H9 (cell line): ENCODE results near the gene TEX22. TPM values are rescaled to one million over a fixed set of nuclear protein-coding genes. Genes with fewer than 3 reads are reported as not detected.

Experiments
- DNase-seq: peaks from one replicate; pipeline ENCODE4 v3.0.0-alpha.2; 2017
- H2AFZ ChIP-seq: one replicate; pipeline ENCODE4 v1.6.1; 2013; ENCODE audit warnings: mild to moderate bottlenecking, low read length, control low read depth, moderate library complexity
- H2AK5ac ChIP-seq: 2 replicates; pipeline ENCODE4 v1.6.1; 2013; ENCODE audit warnings: low read length, control low read depth, mixed read lengths; ENCODE audit not compliant: insufficient read length
- H2BK120ac ChIP-seq: one replicate; pipeline ENCODE4 v1.6.1; 2013; ENCODE audit warnings: low read depth, mild to moderate bottlenecking, low read length, control low read depth, inconsistent platforms; ENCODE audit not compliant: poor library complexity, severe bottlenecking
- H2BK12ac ChIP-seq: 2 replicates; pipeline ENCODE4 v1.6.1; 2013; ENCODE audit warnings: low read length, control low read depth, mixed read lengths, low read depth; ENCODE audit not compliant: insufficient read length
- H2BK15ac ChIP-seq: 2 replicates; pipeline ENCODE4 v1.6.1; 2013; ENCODE audit warnings: low read depth, low read length, control low read depth
- H2BK20ac ChIP-seq: one replicate; pipeline ENCODE4 v1.6.1; 2013; ENCODE audit warnings: low read depth, mild to moderate bottlenecking, low read length, control low read depth, inconsistent platforms; ENCODE audit not compliant: poor library complexity, severe bottlenecking
- H2BK5ac ChIP-seq: 2 replicates; pipeline ENCODE4 v1.6.1; 2013; ENCODE audit warnings: low read length, control low read depth, mixed read lengths; ENCODE audit not compliant: insufficient read length
- H3K14ac ChIP-seq: 2 replicates; pipeline ENCODE4 v1.6.1; 2013; ENCODE audit warnings: low read length, control low read depth; ENCODE audit not compliant: insufficient read depth
- H3K18ac ChIP-seq: 2 replicates; pipeline ENCODE4 v1.6.1; 2013; ENCODE audit warnings: low read depth, mild to moderate bottlenecking, mixed read lengths, low read length, control low read depth; ENCODE audit not compliant: insufficient read length
- H3K23ac ChIP-seq: 2 replicates; pipeline ENCODE4 v1.6.1; 2013; ENCODE audit warnings: low read length, control low read depth, mixed read lengths, low read depth; ENCODE audit not compliant: insufficient read length
- H3K23me2 ChIP-seq: 2 replicates; pipeline ENCODE4 v1.6.1; 2013; ENCODE audit warnings: low read depth, mild to moderate bottlenecking, mixed read lengths, low read length, control low read depth; ENCODE audit not compliant: insufficient read length, poor library complexity, severe bottlenecking
- H3K27ac ChIP-seq: 2 replicates; pipeline ENCODE4 v1.5.1; 2013; ENCODE audit warnings: low read length, control low read depth, mixed read lengths, low read depth; ENCODE audit not compliant: insufficient read length
- H3K27me3 ChIP-seq: 2 replicates; pipeline ENCODE4 v1.6.1; 2013; ENCODE audit warnings: low read length, control low read depth, inconsistent platforms; ENCODE audit not compliant: insufficient read depth
- H3K4ac ChIP-seq: 2 replicates; pipeline ENCODE4 v1.6.1; 2013; ENCODE audit warnings: low read depth, mild to moderate bottlenecking, control low read depth, inconsistent platforms, low read length, moderate library complexity
- H3K4me1 ChIP-seq: 2 replicates; pipeline ENCODE4 v1.6.1; 2013; ENCODE audit warnings: low read length, control low read depth, inconsistent platforms; ENCODE audit not compliant: insufficient read depth
- H3K4me2 ChIP-seq: 2 replicates; pipeline ENCODE4 v1.6.1; 2013; ENCODE audit warnings: low read length, control low read depth, mixed read lengths; ENCODE audit not compliant: insufficient read length, insufficient read depth
- H3K56ac ChIP-seq: 2 replicates; pipeline ENCODE4 v1.6.1; 2013; ENCODE audit warnings: low read depth, mild to moderate bottlenecking, mixed read lengths, low read length, control low read depth; ENCODE audit not compliant: insufficient read length
- H3K79me1 ChIP-seq: 2 replicates; pipeline ENCODE4 v1.6.1; 2013; ENCODE audit warnings: low read depth, mild to moderate bottlenecking, moderate library complexity, low read length, control low read depth, inconsistent platforms; ENCODE audit not compliant: insufficient read depth, poor library complexity, severe bottlenecking
- H3K79me2 ChIP-seq: 2 replicates; pipeline ENCODE4 v1.6.1; 2013; ENCODE audit warnings: low read length, control low read depth, inconsistent platforms; ENCODE audit not compliant: insufficient read depth
- H3K9ac ChIP-seq: 2 replicates; pipeline ENCODE4 v1.6.1; 2013; ENCODE audit warnings: low read length, control low read depth, mixed read lengths; ENCODE audit not compliant: insufficient read length; ENCODE audit errors: extremely low read depth
- H3K9me3 ChIP-seq: one replicate; pipeline ENCODE4 v1.6.1; 2013; ENCODE audit warnings: low read depth, low read length, inconsistent platforms; ENCODE audit not compliant: control insufficient read depth
- H3T11ph ChIP-seq: one replicate; pipeline ENCODE4 v1.6.1; 2013; ENCODE audit warnings: mild to moderate bottlenecking, low read length, control low read depth, inconsistent platforms
- H4K20me1 ChIP-seq: one replicate; pipeline ENCODE4 v1.6.1; 2013; ENCODE audit not compliant: control insufficient read depth, insufficient read length, insufficient read depth
- H4K5ac ChIP-seq: 2 replicates; pipeline ENCODE4 v1.6.1; 2013; ENCODE audit warnings: low read depth, mild to moderate bottlenecking, mixed read lengths, low read length, control low read depth; ENCODE audit not compliant: insufficient read length
- H4K8ac ChIP-seq: replicated peaks from 2 replicates; pipeline ENCODE4 v1.6.1; 2013; ENCODE audit warnings: low read length, control low read depth, mixed read lengths, low read depth; ENCODE audit not compliant: insufficient read length
- H4K91ac ChIP-seq: 2 replicates; pipeline ENCODE4 v1.6.1; 2013; ENCODE audit warnings: low read depth, mild to moderate bottlenecking, moderate library complexity, mixed read lengths, low read length, control low read depth; ENCODE audit not compliant: insufficient read length
- H3K27ac Mint-ChIP-seq, 3 experiments: 2 replicates in 2 of 3; 3 replicates in 1 of 3; pipeline ENCODE4 v1.8.0; 2020 to 2021; ENCODE audit warnings: mixed read lengths in 3 of 3, mild to moderate bottlenecking in 1 of 3, moderate library complexity in 1 of 3
- H3K27me3 Mint-ChIP-seq: 2 replicates; pipeline ENCODE4 v1.8.0; 2021; ENCODE audit warnings: low read depth, mild to moderate bottlenecking, moderate library complexity, mixed read lengths
- H3K36me3 Mint-ChIP-seq, 3 experiments: 2 replicates in 2 of 3; 3 replicates in 1 of 3; pipeline ENCODE4 v1.8.0; 2020 to 2021; ENCODE audit warnings: low read depth in 3 of 3, mixed read lengths in 3 of 3; ENCODE audit not compliant: insufficient read depth in 1 of 3
- H3K4me1 Mint-ChIP-seq, 2 experiments: 2 replicates each; pipeline ENCODE4 v1.8.0; 2020; ENCODE audit warnings: mixed read lengths in 2 of 2
- H3K4me3 Mint-ChIP-seq, 2 experiments: 2 replicates in 1 of 2; 3 replicates in 1 of 2; pipeline ENCODE4 v1.8.0; 2020 to 2021; ENCODE audit warnings: mild to moderate bottlenecking in 2 of 2, mixed read lengths in 2 of 2, moderate library complexity in 1 of 2
- H3K9me3 Mint-ChIP-seq, 2 experiments: 2 replicates in 1 of 2; 3 replicates in 1 of 2; pipeline ENCODE4 v1.8.0; 2020; ENCODE audit warnings: mild to moderate bottlenecking in 2 of 2, mixed read lengths in 2 of 2, moderate library complexity in 1 of 2
- CTCF ChIP-seq: fragments of 200-600 bp; sonication (generic); conservative IDR thresholded peaks from 3 replicates; pipeline ENCODE4 v1.8.0; 2021; ENCODE audit warnings: antibody characterized with exemption, mild to moderate bottlenecking
- WGBS: extraction: QIAGEN DNeasy Blood & Tissue Kit; methylation state at CpG from one replicate; pipeline ENCODE4 v1.1.7; 2013; ENCODE audit warnings: missing lambda C conversion rate, low lambda C conversion rate, mixed read lengths; ENCODE audit not compliant: insufficient read length; ENCODE audit errors: extremely low coverage; 5-methylcytosine and 5-hydroxymethylcytosine counted together
- total RNA-seq: library from RNA; stranded (reverse); gene quantifications from 2 replicates; pipeline ENCODE4 v1.2.1, GENCODE V29; 2021

TEX22 gene
- total RNA-seq, 1 experiment from 2014 or later = 0.83 TPM

DNA sequence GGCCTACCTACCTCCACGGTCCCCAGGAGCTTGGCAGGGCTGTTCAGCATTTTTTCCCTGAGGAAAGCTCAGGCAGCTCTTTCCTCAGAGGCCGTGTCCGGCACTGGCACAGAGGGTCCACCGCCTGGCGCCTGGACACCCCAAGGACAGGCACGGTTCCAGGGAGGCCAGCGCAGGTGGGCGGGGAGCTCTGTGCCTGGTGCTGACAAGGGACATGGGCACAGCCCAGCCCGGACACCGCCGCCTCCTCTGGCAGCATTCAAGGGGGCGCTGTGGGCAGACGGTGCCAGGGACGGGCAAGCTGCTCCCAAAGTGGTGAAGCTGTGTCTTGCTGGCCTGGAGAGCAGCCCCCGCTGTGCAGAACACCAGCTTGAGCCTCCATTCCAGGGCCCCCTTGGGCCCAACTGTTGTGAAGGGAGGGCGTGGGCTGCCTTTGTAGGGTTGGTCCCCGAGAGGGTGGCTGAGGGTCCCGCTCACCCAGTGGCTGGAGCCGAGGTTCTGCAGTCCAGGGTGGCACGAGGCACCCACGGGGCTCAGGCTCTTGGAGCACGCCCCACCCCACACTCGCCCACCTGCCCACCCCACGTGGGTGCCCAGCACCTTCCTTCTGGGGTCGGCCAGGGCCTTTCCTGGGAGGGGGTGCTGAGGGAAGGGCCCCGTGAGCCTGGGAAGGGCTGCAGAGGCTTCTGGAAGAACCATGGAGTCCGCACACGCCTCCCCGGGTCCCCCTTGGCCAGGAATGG is 29.3 kb upstream of the TEX22 start:
- Mint-ChIP-seq H3K4me1 (no peaks in the 10 kb centered on the region), H3K9me3 (peaks cover 8 to 9% of the 10 kb centered on the region in 2 experiments; a peak in 4 of 5 replicates), H3K4me3 (no peak overlapping the region), H3K27ac (no peak overlapping the region), H3K36me3 (peaks cover 9 to 33% (median 30%) of the 10 kb centered on the region in 3 experiments), H3K27me3 (peaks cover 3% of the 10 kb centered on the region)
- H4K8ac ChIP-seq = no peak overlapping the region
- no peak overlapping the region for H2AK5ac ChIP-seq
- H3K56ac ChIP-seq = no peak overlapping the region
- H4K91ac ChIP-seq = no peak overlapping the region
- H3K14ac ChIP-seq = no peak overlapping the region
- H2BK20ac ChIP-seq = no peak overlapping the region
- no peaks in the 10 kb centered on the region for H3K79me2 ChIP-seq
- no peaks in the 10 kb centered on the region for H3K9me3 ChIP-seq
- no peak overlapping the region for H3K4me2 ChIP-seq
- H3T11ph ChIP-seq = no peak overlapping the region
- H4K5ac ChIP-seq = no peak overlapping the region
- H3K18ac ChIP-seq = no peak overlapping the region
- DNase-seq = no peak
- H2AFZ ChIP-seq = no peak overlapping the region
- H2BK15ac ChIP-seq = no peak overlapping the region
- no CpG with 5 or more reads among the region's 29 CpGs for WGBS
- H3K23me2 ChIP-seq = no peaks in the 10 kb centered on the region
- H3K23ac ChIP-seq = no peak overlapping the region
- no peaks in the 10 kb centered on the region for H3K4me1 ChIP-seq
- TF ChIP-seq CTCF = no peak
- no peak overlapping the region for H2BK12ac ChIP-seq
- H2BK120ac ChIP-seq = no peak overlapping the region
- H3K27me3 ChIP-seq = no peaks in the 10 kb centered on the region
- H4K20me1 ChIP-seq = no peaks in the 10 kb centered on the region
- H3K27ac ChIP-seq = no peak overlapping the region
- H3K4ac ChIP-seq = no peak overlapping the region
- no peaks in the 10 kb centered on the region for H3K79me1 ChIP-seq
- H2BK5ac ChIP-seq = no peak overlapping the region
- no peak overlapping the region for H3K9ac ChIP-seq
